ENCODE data around the gene MTHFSD.

Gene MTHFSD

GRCh38 chr16:86554917-86555703 lies at the start of gene MTHFSD:
TSS of gene MTHFSD (minus strand) at chr16:86555235. CDS start at chr16:86555184, 51 bp downstream.
- Histone ChIP-seq H3K36me3 (replicated peaks) (peaks cover 8% of the 10 kb centered on the region), H3K27me3 (ENCODE audit: low read depth) (no peaks in the 10 kb centered on the region), H3K4me1 (peaks cover 8% of the 10 kb centered on the region; the same call in 1 of the 2 replicates), H3K9me3 (no peaks in the 10 kb centered on the region), H3K4me3 (peak within 1 kb of the TSS; percentile 75)
- in situ Hi-C loops (cut with MboI; ENCODE audit: low sequenced_read_pairs), result no loop called here
- peak; percentile 78 to 94 for DNase-seq (ENCODE audit: low spot score in 2 of 2)

- H3K4me1 ChIP-seq, result no peaks in the 10 kb centered on the region
- no peaks in the 10 kb centered on the region for H3K36me3 ChIP-seq (replicated peaks)
- in situ Hi-C loops (cut with MboI; ENCODE audit: low sequenced_read_pairs), result no loop called here
- no peak for DNase-seq (ENCODE audit: low spot score in 2 of 2)
- H3K27me3 ChIP-seq (ENCODE audit: low read depth), result no peaks in the 10 kb centered on the region
- H3K9me3 ChIP-seq, result no peaks in the 10 kb centered on the region
- H3K4me3 ChIP-seq, result no peak overlapping the region
These were observed 49.6 kb upstream of the MTHFSD start for GRCh38 chr16:86604436-86605193.

- H3K4me3 ChIP-seq, result no peak overlapping the region
- H3K36me3 ChIP-seq (replicated peaks), result no peaks in the 10 kb centered on the region
- in situ Hi-C loops (cut with MboI; ENCODE audit: low sequenced_read_pairs), result no loop called here
- DNase-seq (ENCODE audit: low spot score in 2 of 2), result no peak
- H3K27me3 ChIP-seq (ENCODE audit: low read depth), result peaks cover 7% of the 10 kb centered on the region
- H3K4me1 ChIP-seq, result no peaks in the 10 kb centered on the region
- no peaks in the 10 kb centered on the region for H3K9me3 ChIP-seq
These were observed 47.5 kb upstream of the MTHFSD start for GRCh38 chr16:86602521-86602920.

- no peak for DNase-seq (ENCODE audit: low spot score in 2 of 2)
- H3K4me1 ChIP-seq, result no peaks in the 10 kb centered on the region
- no peaks in the 10 kb centered on the region for H3K36me3 ChIP-seq (replicated peaks)
- in situ Hi-C loops (cut with MboI; ENCODE audit: low sequenced_read_pairs), result no loop called here
- no peaks in the 10 kb centered on the region for H3K9me3 ChIP-seq
- H3K4me3 ChIP-seq, result no peak overlapping the region
- peaks cover 8% of the 10 kb centered on the region for H3K27me3 ChIP-seq (ENCODE audit: low read depth)
These were observed 46.3 kb upstream of the MTHFSD start for GRCh38 chr16:86601356-86601755.

DNA sequence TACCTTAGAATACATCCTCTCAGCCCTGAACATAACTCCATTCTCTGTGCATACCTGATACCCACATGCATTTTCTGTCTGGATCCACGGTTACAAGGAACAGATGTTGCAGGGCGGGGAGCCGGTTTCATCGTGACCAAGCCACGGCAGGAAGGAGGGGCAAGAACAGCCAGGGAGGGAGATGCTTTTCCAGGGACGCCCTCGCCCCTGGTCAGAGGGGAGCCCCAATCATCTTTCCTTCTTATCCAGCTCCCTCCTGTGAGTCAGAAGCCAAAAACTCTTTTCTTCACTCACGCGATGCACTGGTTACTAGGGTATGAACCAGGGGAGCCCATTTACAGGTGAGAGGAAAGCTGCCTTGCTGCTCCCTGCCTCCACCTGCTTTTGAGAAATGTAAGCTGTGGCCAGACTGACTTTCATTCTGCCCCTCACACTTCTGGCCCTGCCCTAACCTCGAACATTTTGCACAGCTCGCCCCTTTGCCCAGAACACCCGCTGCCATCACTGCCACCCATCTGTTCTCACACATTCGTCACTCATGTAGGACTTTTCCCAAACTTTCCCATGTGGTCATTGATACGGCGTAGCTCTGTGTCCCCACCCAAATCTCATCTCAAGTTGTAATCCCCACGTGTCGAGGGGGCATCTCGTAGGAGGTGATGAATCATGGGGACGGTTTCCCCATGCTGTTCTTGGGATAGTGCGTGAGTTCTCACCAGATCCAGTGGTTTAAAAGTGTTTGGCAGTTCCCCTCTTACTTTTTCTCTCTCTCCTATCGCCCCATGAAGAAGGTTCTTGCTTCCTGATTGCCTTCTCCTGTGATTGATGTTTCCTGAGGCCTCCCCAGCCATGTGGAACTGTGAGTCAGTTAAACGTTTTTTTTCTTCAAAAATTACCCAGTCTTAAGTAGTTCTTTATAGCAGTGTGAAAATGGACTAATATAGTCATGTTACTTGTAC lies 43.9 kb upstream of the MTHFSD start:
- no peaks in the 10 kb centered on the region for H3K4me1 ChIP-seq
- DNase-seq (ENCODE audit: low spot score in 2 of 2), result no peak
- H3K9me3 ChIP-seq, result no peaks in the 10 kb centered on the region
- H3K36me3 ChIP-seq (replicated peaks), result no peaks in the 10 kb centered on the region
- peaks cover 28% of the 10 kb centered on the region for H3K27me3 ChIP-seq (ENCODE audit: low read depth)
- H3K4me3 ChIP-seq, result no peak overlapping the region
- in situ Hi-C loops (cut with MboI; ENCODE audit: low sequenced_read_pairs), result no loop called here

GRCh38 chr16:86597880-86598606 lies 43.0 kb upstream of the MTHFSD start:
- no peak overlapping the region for H3K4me3 ChIP-seq
- in situ Hi-C loops (cut with MboI; ENCODE audit: low sequenced_read_pairs), result no loop called here
- no peak for DNase-seq (ENCODE audit: low spot score in 2 of 2)
- no peaks in the 10 kb centered on the region for H3K4me1 ChIP-seq
- no peaks in the 10 kb centered on the region for H3K9me3 ChIP-seq
- H3K36me3 ChIP-seq (replicated peaks), result no peaks in the 10 kb centered on the region
- peaks cover 37% of the 10 kb centered on the region for H3K27me3 ChIP-seq (ENCODE audit: low read depth)

DNA sequence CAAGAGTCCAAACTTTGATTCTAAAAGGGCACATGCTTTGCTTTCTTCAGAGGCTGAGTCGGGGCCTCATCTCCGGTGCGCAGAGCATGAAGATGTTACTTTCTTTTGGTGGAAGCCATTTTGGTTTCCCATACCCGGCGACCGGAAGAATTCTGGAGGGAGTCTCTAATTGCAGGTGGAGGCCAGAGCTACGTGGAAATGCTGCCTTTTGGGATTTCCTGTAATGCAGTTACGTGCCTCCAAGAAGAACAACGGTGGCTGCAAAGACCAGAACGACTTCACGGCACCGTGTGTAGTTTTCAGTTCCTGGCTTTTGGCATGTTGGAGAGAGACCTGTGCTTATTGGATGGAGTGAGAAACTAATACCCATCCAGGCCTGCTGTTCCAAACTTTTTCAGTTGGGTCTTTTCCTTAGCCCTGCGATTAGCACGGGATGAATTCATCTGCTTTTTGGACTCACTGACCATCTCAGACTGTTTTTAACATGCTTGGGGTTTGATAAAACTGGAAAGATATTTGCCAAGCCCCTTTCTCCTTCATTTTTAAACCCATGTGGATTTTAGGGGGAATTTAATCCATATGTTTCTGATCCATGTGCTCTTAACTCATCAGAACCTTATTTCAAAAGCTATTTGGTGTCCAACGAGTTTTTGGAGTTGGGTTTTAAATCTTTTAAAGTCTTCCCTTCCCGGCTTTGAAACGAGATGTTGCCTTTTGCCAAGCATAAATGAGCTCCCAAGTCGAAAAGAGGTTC lies 42.3 kb upstream of the MTHFSD start:
- DNase-seq (ENCODE audit: low spot score in 2 of 2), result no peak
- peaks cover 44% of the 10 kb centered on the region for H3K27me3 ChIP-seq (ENCODE audit: low read depth)
- no peaks in the 10 kb centered on the region for H3K9me3 ChIP-seq
- in situ Hi-C loops (cut with MboI; ENCODE audit: low sequenced_read_pairs), result no loop called here
- H3K36me3 ChIP-seq (replicated peaks), result no peaks in the 10 kb centered on the region
- no peaks in the 10 kb centered on the region for H3K4me1 ChIP-seq
- H3K4me3 ChIP-seq, result no peak overlapping the region

- Histone ChIP-seq H3K9me3 (no peaks in the 10 kb centered on the region), H3K4me3 (no peak overlapping the region), H3K4me1 (no peaks in the 10 kb centered on the region), H3K27me3 (ENCODE audit: low read depth) (peaks cover 51% of the 10 kb centered on the region), H3K36me3 (replicated peaks) (no peaks in the 10 kb centered on the region)
- in situ Hi-C loops (cut with MboI; ENCODE audit: low sequenced_read_pairs), result no loop called here
- DNase-seq (ENCODE audit: low spot score in 2 of 2), result no peak
These were observed 41.1 kb upstream of the MTHFSD start for GRCh38 chr16:86595983-86596605.

DNA sequence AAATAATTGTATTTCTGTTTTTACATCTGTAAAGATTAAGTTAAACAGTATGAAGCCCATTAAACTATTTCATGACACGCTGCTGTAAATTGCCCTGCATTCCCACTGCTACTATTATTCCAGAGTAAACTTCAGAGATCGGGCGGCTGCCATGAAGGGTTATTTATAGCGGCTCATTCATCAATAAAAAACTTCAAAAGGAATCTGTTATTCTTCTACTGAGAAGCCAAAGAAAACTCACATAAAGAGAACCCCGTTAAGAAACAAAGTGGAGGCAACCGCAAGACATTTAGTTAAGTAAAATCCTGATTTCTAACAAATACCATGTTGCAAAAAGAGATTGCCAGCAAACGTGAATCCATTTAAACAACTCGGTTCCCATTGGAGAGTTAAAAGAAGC lies 39.7 kb upstream of the MTHFSD start:
- no peaks in the 10 kb centered on the region for H3K4me1 ChIP-seq
- no peaks in the 10 kb centered on the region for H3K36me3 ChIP-seq (replicated peaks)
- H3K27me3 ChIP-seq (ENCODE audit: low read depth), result peaks cover 52% of the 10 kb centered on the region
- H3K9me3 ChIP-seq, result no peaks in the 10 kb centered on the region
- no peak for DNase-seq (ENCODE audit: low spot score in 2 of 2)
- in situ Hi-C loops (cut with MboI; ENCODE audit: low sequenced_read_pairs), result no loop called here
- H3K4me3 ChIP-seq, result no peak overlapping the region

DNA sequence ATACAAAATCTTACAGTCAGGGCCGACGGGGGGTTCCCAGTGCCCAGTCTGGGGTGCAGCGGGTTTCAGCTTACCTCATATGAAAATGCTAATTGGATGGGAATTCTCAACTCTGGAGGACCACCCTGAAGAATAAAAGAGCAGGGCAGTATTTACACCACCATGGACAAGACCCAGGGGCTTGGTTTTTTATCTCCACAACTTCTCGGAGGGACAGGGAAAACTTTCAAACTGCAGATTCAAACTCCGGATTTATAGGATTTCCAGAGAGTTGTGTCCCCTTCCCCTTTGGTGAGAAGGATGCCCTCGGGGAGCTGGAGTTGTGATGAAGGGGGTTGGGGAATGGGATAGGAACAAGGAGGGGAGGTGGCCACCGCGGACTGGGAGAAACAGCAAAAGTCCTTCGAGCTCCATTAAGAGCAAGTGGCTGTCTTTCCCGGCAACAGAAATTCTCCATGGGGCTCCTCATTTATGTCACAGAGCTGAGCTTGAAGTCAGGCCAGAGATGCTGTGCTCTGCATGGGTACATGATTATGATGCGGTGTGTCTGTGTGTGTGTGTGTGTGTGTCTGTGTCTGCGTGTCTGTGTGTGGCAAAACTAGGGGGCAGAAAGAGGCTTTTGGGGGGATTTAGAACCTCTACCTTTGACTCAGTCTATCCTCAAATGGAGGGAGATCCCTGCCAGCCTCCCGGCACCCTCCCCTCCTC lies 39.0 kb upstream of the MTHFSD start:
- Histone ChIP-seq H3K27me3 (ENCODE audit: low read depth) (peaks cover 52% of the 10 kb centered on the region), H3K36me3 (replicated peaks) (no peaks in the 10 kb centered on the region), H3K4me1 (no peaks in the 10 kb centered on the region), H3K9me3 (no peaks in the 10 kb centered on the region), H3K4me3 (no peak overlapping the region)
- DNase-seq (ENCODE audit: low spot score in 2 of 2), result no peak
- in situ Hi-C loops (cut with MboI; ENCODE audit: low sequenced_read_pairs), result no loop called here

DNA sequence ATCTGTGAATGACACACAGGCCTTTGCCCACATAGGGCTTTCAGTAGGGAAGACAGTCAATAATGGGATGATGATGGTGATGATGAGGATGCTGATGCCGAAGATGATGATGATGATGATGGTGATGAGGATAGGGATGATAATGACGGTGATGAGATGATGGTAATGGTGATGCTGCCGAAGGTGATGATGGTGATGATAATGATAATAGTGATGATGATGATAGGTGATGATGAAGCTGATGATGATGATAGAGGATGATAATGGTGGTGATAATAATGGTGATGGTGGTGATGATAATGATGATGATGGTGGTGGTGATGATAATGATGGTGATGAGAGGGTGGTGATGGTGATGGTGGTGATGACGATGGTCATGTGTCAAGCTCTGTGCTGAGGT lies 36.2 kb upstream of the MTHFSD start:
- in situ Hi-C loops (cut with MboI; ENCODE audit: low sequenced_read_pairs), result no loop called here
- H3K27me3 ChIP-seq (ENCODE audit: low read depth), result peaks cover 43% of the 10 kb centered on the region
- no peak for DNase-seq (ENCODE audit: low spot score in 2 of 2)
- no peaks in the 10 kb centered on the region for H3K9me3 ChIP-seq
- no peaks in the 10 kb centered on the region for H3K4me1 ChIP-seq
- no peaks in the 10 kb centered on the region for H3K36me3 ChIP-seq (replicated peaks)
- no peak overlapping the region for H3K4me3 ChIP-seq

Measured in HAP-1 (cell line).